HCT116 (cell line): ENCODE measurements around the gene PSKH1.

Experiments used
- SP1 ChIP-seq: IDR thresholded peaks from 2 replicates; pipeline ENCODE4 v1.6.1; 2012; ENCODE audit warnings: low read depth
- TF ChIP-seq, protein P1 (sequence below): IDR thresholded peaks from 2 replicates; pipeline ENCODE4 v1.6.1; 2011; ENCODE audit warnings: mild to moderate bottlenecking, low read length, moderate library complexity; ENCODE audit not compliant: insufficient replicate concordance; ENCODE audit errors: extremely low read depth
- TF ChIP-seq, protein P2 (sequence below), 3 experiments: fragments of 200-600 bp in 1 of 3; sonication (generic) in 1 of 3; IDR thresholded peaks in 2 of 3; conservative IDR thresholded peaks in 1 of 3; 2 replicates each; pipeline ENCODE4 v1.5.1; 2012 to 2017; ENCODE audit warnings: low read depth in 2 of 3, low read length in 2 of 3, antibody characterized with exemption in 1 of 3, borderline replicate concordance in 1 of 3, control low read depth in 1 of 3, mild to moderate bottlenecking in 1 of 3, mixed read lengths in 1 of 3, mixed run types in 1 of 3, moderate library complexity in 1 of 3; ENCODE audit not compliant: insufficient read depth in 1 of 3

DNA sequence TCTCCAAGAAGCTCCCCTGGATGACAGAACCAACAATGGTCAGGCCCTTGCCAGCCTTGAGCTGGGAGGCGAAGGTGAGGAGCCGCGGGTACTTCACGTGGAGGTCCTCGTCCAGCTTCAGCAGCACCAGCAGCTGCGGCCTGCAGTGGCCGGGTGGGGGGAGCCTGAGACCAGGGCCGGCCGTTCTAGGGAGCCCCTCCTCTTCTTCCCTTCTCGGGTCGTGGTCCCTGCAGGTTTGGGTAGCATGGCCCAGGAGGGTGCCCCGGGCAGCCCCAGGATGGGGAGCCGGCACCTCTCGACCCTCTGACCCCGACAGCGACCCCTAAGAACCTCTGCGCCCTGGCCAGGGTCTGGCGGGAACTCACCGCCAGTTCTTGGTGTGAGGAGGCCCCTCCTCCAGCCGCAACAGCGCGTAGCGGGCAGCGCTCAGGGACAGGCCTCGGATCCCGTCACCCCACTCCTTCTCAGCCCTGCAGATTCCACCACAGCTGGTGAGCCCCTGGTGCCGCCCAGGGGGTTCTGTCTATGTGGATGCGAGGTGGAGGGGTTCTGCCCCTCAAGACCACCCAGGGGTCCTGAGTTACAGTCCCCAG is 54.0 kb downstream of the PSKH1 start:
- TF ChIP-seq SP1 = no peak
- TF ChIP-seq, protein P1, sequence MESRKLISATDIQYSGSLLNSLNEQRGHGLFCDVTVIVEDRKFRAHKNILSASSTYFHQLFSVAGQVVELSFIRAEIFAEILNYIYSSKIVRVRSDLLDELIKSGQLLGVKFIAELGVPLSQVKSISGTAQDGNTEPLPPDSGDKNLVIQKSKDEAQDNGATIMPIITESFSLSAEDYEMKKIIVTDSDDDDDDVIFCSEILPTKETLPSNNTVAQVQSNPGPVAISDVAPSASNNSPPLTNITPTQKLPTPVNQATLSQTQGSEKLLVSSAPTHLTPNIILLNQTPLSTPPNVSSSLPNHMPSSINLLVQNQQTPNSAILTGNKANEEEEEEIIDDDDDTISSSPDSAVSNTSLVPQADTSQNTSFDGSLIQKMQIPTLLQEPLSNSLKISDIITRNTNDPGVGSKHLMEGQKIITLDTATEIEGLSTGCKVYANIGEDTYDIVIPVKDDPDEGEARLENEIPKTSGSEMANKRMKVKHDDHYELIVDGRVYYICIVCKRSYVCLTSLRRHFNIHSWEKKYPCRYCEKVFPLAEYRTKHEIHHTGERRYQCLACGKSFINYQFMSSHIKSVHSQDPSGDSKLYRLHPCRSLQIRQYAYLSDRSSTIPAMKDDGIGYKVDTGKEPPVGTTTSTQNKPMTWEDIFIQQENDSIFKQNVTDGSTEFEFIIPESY = no peak
- TF ChIP-seq, protein P2, sequence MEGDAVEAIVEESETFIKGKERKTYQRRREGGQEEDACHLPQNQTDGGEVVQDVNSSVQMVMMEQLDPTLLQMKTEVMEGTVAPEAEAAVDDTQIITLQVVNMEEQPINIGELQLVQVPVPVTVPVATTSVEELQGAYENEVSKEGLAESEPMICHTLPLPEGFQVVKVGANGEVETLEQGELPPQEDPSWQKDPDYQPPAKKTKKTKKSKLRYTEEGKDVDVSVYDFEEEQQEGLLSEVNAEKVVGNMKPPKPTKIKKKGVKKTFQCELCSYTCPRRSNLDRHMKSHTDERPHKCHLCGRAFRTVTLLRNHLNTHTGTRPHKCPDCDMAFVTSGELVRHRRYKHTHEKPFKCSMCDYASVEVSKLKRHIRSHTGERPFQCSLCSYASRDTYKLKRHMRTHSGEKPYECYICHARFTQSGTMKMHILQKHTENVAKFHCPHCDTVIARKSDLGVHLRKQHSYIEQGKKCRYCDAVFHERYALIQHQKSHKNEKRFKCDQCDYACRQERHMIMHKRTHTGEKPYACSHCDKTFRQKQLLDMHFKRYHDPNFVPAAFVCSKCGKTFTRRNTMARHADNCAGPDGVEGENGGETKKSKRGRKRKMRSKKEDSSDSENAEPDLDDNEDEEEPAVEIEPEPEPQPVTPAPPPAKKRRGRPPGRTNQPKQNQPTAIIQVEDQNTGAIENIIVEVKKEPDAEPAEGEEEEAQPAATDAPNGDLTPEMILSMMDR (IDR thresholded peaks at IDR 0.05 in 2 of 3, conservative IDR thresholded peaks at IDR 0.05 in 1 of 3; ENCODE audit: borderline replicate concordance in 1 of 3, insufficient read depth in 1 of 3, low read depth in 2 of 3, low read length in 2 of 3) = no peak
